Activated CD4-positive, alpha-beta T cell treated with anti-CD3 and anti-CD28 coated beads, Interleukin-2, Interleukin-4, amounts not matched to agents 100 ng/mL and 50 ng/mL, durations not matched to agents 16 hours and 8 hours (primary cell): ENCODE results near the gene RAI14.
"Not testable (repeated sequence)": the region's sequence is repeated elsewhere in the genome, so short reads cannot be mapped to it uniquely, and the experiment has no call there.

Experiments used
- DNase-seq: peaks from one replicate; pipeline ENCODE4 v3.0.0-alpha.2; 2020; ENCODE audit warnings: low spot score

Gene RAI14

DNA sequence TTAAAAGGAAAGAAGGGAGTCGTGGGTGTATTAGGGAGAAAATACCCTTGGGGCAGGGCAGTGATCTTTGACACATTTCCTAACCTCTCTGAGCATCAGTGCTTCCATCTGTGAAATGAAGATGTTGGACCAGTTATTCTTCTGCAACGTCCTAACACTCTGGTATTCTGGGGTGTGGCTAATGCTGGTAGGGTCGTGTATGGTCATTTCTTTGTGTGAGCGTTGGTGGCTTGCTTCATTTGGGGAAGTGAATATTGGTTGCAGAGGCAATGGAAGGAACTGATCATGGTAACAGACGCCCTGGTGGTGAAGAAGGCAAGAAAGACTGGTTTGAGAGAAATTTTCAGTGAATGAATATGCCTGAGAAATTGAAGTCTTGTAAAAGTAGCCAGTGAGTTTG lies 114.9 kb downstream of the RAI14 start:
- DNase-seq: no peak

GRCh38 chr5:34772267-34773098 lies 116.4 kb downstream of the RAI14 start:
- DNase-seq: no peak

DNA sequence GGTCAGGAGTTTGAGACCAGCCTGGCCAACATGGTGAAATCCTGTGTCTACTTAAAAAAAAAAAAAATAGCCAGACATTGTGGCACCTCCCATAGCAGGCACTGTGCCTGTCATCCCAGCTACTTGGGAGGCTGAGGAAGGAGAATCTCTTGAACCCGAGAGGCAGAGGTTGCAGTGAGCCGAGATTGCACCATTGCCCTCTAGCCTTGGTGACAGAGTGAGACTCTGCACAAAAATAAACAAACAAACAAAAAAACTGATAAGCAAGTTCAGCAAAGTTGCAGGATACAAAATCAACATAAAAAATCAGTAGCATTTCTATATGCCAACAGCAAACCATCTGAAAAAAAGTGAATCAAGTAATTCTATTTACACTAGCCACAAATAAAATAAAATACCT lies 118.0 kb downstream of the RAI14 start:
- DNase-seq: no peak

DNA sequence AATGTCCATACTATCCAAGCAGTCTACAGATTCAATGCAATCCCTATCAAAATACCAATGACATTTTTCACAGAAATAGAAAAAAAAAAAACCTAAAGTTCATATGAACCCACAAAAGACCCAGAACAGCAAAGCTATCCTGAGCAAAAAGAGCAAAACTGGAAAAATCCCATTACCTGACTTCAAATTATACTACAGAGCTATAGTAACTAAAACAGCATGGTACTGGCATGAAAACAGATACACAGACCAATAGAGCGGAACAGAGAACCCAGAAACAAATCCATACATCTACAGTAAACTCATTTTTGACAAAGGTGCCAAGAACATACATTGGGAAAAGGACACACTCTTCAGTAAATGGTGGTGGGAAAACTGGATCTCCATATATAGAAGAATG lies 118.5 kb downstream of the RAI14 start:
- DNase-seq: not testable (repeated sequence)

DNA sequence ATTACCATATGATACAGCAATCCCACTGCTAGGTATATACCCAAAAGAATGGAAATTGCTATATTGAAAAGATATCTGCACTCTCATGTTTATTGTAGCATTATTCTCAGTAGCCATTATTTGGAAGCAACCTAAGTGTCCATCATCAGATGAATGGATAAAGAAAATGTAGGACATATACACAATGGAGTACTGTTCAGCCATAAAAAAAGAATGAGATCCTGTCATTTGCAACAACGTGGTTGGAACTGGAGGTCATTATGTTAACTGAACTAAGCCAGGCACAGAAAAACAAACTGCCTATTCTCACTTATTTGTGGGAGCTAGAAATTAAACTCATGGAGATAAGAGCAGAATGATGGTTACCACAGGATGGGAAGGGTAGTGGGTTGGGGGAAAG lies 119.8 kb downstream of the RAI14 start:
- DNase-seq: no peak

- no peak for DNase-seq
Observed at GRCh38 chr5:34778091-34778850, 122.1 kb downstream of the RAI14 start.

DNA sequence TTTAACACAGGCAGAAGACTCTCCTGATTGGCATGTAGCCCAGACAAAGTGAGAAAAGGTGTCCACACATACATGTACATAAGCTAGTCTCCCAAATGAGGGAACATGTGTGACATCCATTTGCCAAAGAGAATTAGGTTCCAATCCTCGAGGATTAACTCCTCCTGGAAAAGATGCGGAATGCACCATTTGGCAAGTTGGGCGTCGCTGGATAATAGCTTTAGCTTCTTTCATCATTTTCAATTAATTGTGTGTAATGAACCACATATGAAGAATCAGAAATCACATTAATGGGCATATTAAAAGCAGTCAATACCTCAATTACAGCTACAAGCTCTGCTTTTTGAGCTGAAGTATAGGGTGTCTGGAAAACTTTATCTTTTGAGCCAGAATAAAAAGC lies 127.8 kb downstream of the RAI14 start:
- DNase-seq: not testable (repeated sequence)

DNA sequence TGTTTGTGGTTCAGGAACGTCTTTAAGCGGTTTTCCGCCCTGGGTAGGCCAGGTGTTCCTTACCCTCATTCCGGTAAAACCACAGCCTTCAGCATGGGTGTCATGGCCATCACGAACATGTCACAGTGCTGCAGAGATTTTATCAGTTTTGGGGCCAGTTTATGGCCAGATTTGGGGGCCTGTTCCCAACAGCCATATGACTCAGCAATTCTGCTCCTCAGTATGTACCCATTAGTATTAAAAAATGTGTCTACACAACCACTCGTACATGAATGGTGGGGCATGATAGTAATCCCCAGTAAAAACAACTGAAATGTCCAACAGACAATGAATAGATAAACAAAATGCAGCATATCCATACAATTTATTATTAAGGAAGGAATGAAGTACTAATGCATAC lies 130.9 kb downstream of the RAI14 start:
- DNase-seq: no peak

GRCh38 chr5:34789021-34789531 lies 132.9 kb downstream of the RAI14 start:
- DNase-seq: no peak

- no peak for DNase-seq
Observed at GRCh38 chr5:34789639-34790038, 133.5 kb downstream of the RAI14 start.

GRCh38 chr5:34790069-34790468 lies 133.9 kb downstream of the RAI14 start:
- no peak for DNase-seq

GRCh38 chr5:34791761-34792244 lies 135.7 kb downstream of the RAI14 start:
- DNase-seq: no peak

GRCh38 chr5:34802834-34803563 lies 146.9 kb downstream of the RAI14 start:
- DNase-seq: no peak

DNA sequence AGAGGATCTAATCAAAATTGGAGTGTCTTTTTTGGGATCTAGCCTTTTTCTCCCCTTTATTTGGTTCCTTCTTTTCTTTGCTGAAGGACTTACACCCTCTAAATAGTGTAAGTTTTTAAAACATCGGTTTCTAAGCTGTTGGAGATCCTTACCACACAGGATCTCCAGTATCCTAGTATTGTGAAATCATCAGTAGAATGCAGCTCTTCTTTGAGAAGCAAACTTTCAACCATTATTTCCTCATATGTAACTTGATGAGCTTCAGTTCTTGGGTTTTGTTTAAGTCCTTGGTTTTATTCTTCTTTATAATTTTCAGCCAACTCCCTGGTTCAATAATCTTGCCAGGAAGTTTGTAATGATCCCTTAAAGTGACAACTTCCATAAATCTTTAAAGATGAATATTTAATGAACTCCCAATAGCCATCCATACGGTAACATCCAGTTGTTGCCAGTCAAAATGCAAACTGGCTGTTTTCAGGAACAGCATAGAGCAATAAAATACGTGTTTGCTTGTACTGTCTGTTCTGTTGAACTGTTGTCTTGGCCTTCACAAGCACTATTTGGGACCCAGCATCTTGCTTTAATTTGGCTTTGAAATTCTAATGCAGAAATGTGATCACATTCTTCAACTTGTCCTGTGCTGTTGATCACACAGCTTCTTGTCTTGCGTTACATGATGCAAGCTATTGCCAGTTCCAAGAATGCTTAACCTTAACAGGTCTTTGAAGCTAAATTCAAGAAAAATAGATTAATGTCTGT lies 148.0 kb downstream of the RAI14 start:
- DNase-seq: no peak

- DNase-seq: no peak
Observed at GRCh38 chr5:34804913-34805312, 148.8 kb downstream of the RAI14 start.

- DNase-seq: no peak
Observed at GRCh38 chr5:34806532-34806931, 150.4 kb downstream of the RAI14 start.

DNA sequence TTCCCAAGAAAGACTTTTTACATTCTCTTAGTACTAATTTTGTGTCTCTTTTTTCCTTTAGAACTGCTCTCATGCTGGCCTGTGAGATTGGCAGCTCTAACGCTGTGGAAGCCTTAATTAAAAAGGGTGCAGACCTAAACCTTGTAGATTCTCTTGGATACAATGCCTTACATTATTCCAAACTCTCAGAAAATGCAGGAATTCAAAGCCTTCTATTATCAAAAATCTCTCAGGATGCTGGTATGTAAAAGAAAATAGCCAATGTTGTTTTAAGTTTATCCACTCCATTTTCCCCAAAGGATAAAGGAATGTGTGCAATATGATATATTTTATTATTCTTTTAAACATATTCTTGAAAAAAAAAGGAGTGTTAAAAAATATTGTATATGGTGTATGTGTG lies 155.6 kb downstream of the RAI14 start:
- DNase-seq: no peak

DNA sequence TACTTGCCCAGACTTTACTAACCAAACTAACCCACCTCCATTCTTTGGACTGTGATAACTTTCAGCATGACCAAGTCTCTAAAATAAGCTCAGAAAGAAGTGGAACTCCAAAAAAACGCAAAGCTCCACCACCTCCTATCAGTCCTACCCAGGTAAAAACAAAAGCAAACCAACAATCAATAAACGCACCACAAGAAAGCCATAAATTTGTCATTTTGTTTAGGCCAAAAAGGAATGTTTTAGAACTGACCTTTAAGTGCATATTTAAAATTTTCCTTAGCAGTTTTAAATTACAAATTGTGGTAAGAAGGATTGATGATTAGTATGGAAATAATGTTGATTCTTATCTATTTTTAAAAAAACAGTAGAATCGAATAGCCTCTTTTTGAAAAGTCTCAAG lies 157.4 kb downstream of the RAI14 start:
- no peak for DNase-seq

GRCh38 chr5:34817558-34818351 lies 161.6 kb downstream of the RAI14 start:
- DNase-seq: no peak

DNA sequence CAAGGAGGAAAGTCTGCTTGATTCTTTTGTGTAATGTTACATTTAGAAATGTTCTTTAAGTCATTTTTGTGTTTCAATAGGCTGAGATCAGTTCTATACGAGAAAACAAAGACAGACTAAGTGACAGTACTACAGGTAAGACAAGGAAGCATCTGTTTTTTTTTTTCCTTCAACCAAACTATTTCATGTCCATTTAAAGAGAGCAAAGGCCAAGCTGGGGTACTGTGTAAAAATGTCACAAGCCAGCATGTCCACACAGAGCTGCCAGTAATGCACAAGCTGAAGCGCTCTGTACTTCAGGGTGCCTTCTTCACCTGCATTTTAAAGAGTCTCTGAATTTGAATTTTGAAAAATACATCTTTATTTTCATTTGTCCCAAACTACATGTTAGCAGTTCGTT lies 162.6 kb downstream of the RAI14 start:
- no peak for DNase-seq

- DNase-seq: no peak
Observed at GRCh38 chr5:34820593-34820992, 164.5 kb downstream of the RAI14 start.
